H9 (cell line): ENCODE data around the gene ZRANB3. TPM values are rescaled to one million over a fixed set of nuclear protein-coding genes. Genes with fewer than 3 reads are reported as not detected.

Experiments used
- DNase-seq: peaks from one replicate; pipeline ENCODE4 v3.0.0-alpha.2; 2017
- H2AFZ ChIP-seq: one replicate; pipeline ENCODE4 v1.6.1; 2013; ENCODE audit warnings: mild to moderate bottlenecking, low read length, control low read depth, moderate library complexity
- H2AK5ac ChIP-seq: 2 replicates; pipeline ENCODE4 v1.6.1; 2013; ENCODE audit warnings: low read length, control low read depth, mixed read lengths; ENCODE audit not compliant: insufficient read length
- H2BK120ac ChIP-seq: one replicate; pipeline ENCODE4 v1.6.1; 2013; ENCODE audit warnings: low read depth, mild to moderate bottlenecking, low read length, control low read depth, inconsistent platforms; ENCODE audit not compliant: poor library complexity, severe bottlenecking
- H2BK12ac ChIP-seq: 2 replicates; pipeline ENCODE4 v1.6.1; 2013; ENCODE audit warnings: low read length, control low read depth, mixed read lengths, low read depth; ENCODE audit not compliant: insufficient read length
- H2BK15ac ChIP-seq: 2 replicates; pipeline ENCODE4 v1.6.1; 2013; ENCODE audit warnings: low read depth, low read length, control low read depth
- H2BK20ac ChIP-seq: one replicate; pipeline ENCODE4 v1.6.1; 2013; ENCODE audit warnings: low read depth, mild to moderate bottlenecking, low read length, control low read depth, inconsistent platforms; ENCODE audit not compliant: poor library complexity, severe bottlenecking
- H2BK5ac ChIP-seq: 2 replicates; pipeline ENCODE4 v1.6.1; 2013; ENCODE audit warnings: low read length, control low read depth, mixed read lengths; ENCODE audit not compliant: insufficient read length
- H3K14ac ChIP-seq: 2 replicates; pipeline ENCODE4 v1.6.1; 2013; ENCODE audit warnings: low read length, control low read depth; ENCODE audit not compliant: insufficient read depth
- H3K18ac ChIP-seq: 2 replicates; pipeline ENCODE4 v1.6.1; 2013; ENCODE audit warnings: low read depth, mild to moderate bottlenecking, mixed read lengths, low read length, control low read depth; ENCODE audit not compliant: insufficient read length
- H3K23ac ChIP-seq: 2 replicates; pipeline ENCODE4 v1.6.1; 2013; ENCODE audit warnings: low read length, control low read depth, mixed read lengths, low read depth; ENCODE audit not compliant: insufficient read length
- H3K23me2 ChIP-seq: 2 replicates; pipeline ENCODE4 v1.6.1; 2013; ENCODE audit warnings: low read depth, mild to moderate bottlenecking, mixed read lengths, low read length, control low read depth; ENCODE audit not compliant: insufficient read length, poor library complexity, severe bottlenecking
- H3K27ac ChIP-seq: 2 replicates; pipeline ENCODE4 v1.5.1; 2013; ENCODE audit warnings: low read length, control low read depth, mixed read lengths, low read depth; ENCODE audit not compliant: insufficient read length
- H3K27me3 ChIP-seq: 2 replicates; pipeline ENCODE4 v1.6.1; 2013; ENCODE audit warnings: low read length, control low read depth, inconsistent platforms; ENCODE audit not compliant: insufficient read depth
- H3K4ac ChIP-seq: 2 replicates; pipeline ENCODE4 v1.6.1; 2013; ENCODE audit warnings: low read depth, mild to moderate bottlenecking, control low read depth, inconsistent platforms, low read length, moderate library complexity
- H3K4me1 ChIP-seq: 2 replicates; pipeline ENCODE4 v1.6.1; 2013; ENCODE audit warnings: low read length, control low read depth, inconsistent platforms; ENCODE audit not compliant: insufficient read depth
- H3K4me2 ChIP-seq: 2 replicates; pipeline ENCODE4 v1.6.1; 2013; ENCODE audit warnings: low read length, control low read depth, mixed read lengths; ENCODE audit not compliant: insufficient read length, insufficient read depth
- H3K56ac ChIP-seq: 2 replicates; pipeline ENCODE4 v1.6.1; 2013; ENCODE audit warnings: low read depth, mild to moderate bottlenecking, mixed read lengths, low read length, control low read depth; ENCODE audit not compliant: insufficient read length
- H3K79me1 ChIP-seq: 2 replicates; pipeline ENCODE4 v1.6.1; 2013; ENCODE audit warnings: low read depth, mild to moderate bottlenecking, moderate library complexity, low read length, control low read depth, inconsistent platforms; ENCODE audit not compliant: insufficient read depth, poor library complexity, severe bottlenecking
- H3K79me2 ChIP-seq: 2 replicates; pipeline ENCODE4 v1.6.1; 2013; ENCODE audit warnings: low read length, control low read depth, inconsistent platforms; ENCODE audit not compliant: insufficient read depth
- H3K9ac ChIP-seq: 2 replicates; pipeline ENCODE4 v1.6.1; 2013; ENCODE audit warnings: low read length, control low read depth, mixed read lengths; ENCODE audit not compliant: insufficient read length; ENCODE audit errors: extremely low read depth
- H3K9me3 ChIP-seq: one replicate; pipeline ENCODE4 v1.6.1; 2013; ENCODE audit warnings: low read depth, low read length, inconsistent platforms; ENCODE audit not compliant: control insufficient read depth
- H3T11ph ChIP-seq: one replicate; pipeline ENCODE4 v1.6.1; 2013; ENCODE audit warnings: mild to moderate bottlenecking, low read length, control low read depth, inconsistent platforms
- H4K20me1 ChIP-seq: one replicate; pipeline ENCODE4 v1.6.1; 2013; ENCODE audit not compliant: control insufficient read depth, insufficient read length, insufficient read depth
- H4K5ac ChIP-seq: 2 replicates; pipeline ENCODE4 v1.6.1; 2013; ENCODE audit warnings: low read depth, mild to moderate bottlenecking, mixed read lengths, low read length, control low read depth; ENCODE audit not compliant: insufficient read length
- H4K8ac ChIP-seq: replicated peaks from 2 replicates; pipeline ENCODE4 v1.6.1; 2013; ENCODE audit warnings: low read length, control low read depth, mixed read lengths, low read depth; ENCODE audit not compliant: insufficient read length
- H4K91ac ChIP-seq: 2 replicates; pipeline ENCODE4 v1.6.1; 2013; ENCODE audit warnings: low read depth, mild to moderate bottlenecking, moderate library complexity, mixed read lengths, low read length, control low read depth; ENCODE audit not compliant: insufficient read length
- H3K27ac Mint-ChIP-seq, 3 experiments: 2 replicates in 2 of 3; 3 replicates in 1 of 3; pipeline ENCODE4 v1.8.0; 2020 to 2021; ENCODE audit warnings: mixed read lengths in 3 of 3, mild to moderate bottlenecking in 1 of 3, moderate library complexity in 1 of 3
- H3K27me3 Mint-ChIP-seq: 2 replicates; pipeline ENCODE4 v1.8.0; 2021; ENCODE audit warnings: low read depth, mild to moderate bottlenecking, moderate library complexity, mixed read lengths
- H3K36me3 Mint-ChIP-seq, 3 experiments: 2 replicates in 2 of 3; 3 replicates in 1 of 3; pipeline ENCODE4 v1.8.0; 2020 to 2021; ENCODE audit warnings: low read depth in 3 of 3, mixed read lengths in 3 of 3; ENCODE audit not compliant: insufficient read depth in 1 of 3
- H3K4me1 Mint-ChIP-seq, 2 experiments: 2 replicates each; pipeline ENCODE4 v1.8.0; 2020; ENCODE audit warnings: mixed read lengths in 2 of 2
- H3K4me3 Mint-ChIP-seq, 2 experiments: 2 replicates in 1 of 2; 3 replicates in 1 of 2; pipeline ENCODE4 v1.8.0; 2020 to 2021; ENCODE audit warnings: mild to moderate bottlenecking in 2 of 2, mixed read lengths in 2 of 2, moderate library complexity in 1 of 2
- H3K9me3 Mint-ChIP-seq, 2 experiments: 2 replicates in 1 of 2; 3 replicates in 1 of 2; pipeline ENCODE4 v1.8.0; 2020; ENCODE audit warnings: mild to moderate bottlenecking in 2 of 2, mixed read lengths in 2 of 2, moderate library complexity in 1 of 2
- CTCF ChIP-seq: fragments of 200-600 bp; sonication (generic); conservative IDR thresholded peaks from 3 replicates; pipeline ENCODE4 v1.8.0; 2021; ENCODE audit warnings: antibody characterized with exemption, mild to moderate bottlenecking
- WGBS: extraction: QIAGEN DNeasy Blood & Tissue Kit; methylation state at CpG from one replicate; pipeline ENCODE4 v1.1.7; 2013; ENCODE audit warnings: missing lambda C conversion rate, low lambda C conversion rate, mixed read lengths; ENCODE audit not compliant: insufficient read length; ENCODE audit errors: extremely low coverage; 5-methylcytosine and 5-hydroxymethylcytosine counted together
- total RNA-seq: library from RNA; stranded (reverse); gene quantifications from 2 replicates; pipeline ENCODE4 v1.2.1, GENCODE V29; 2021

The ZRANB3 gene
- total RNA-seq, 1 experiment from 2014 or later, result 16.7 TPM

GRCh38 chr2:135203944-135204343, 327.1 kb downstream of the ZRANB3 start:
- no peak overlapping the region for H3K14ac ChIP-seq
- H2BK12ac ChIP-seq, result no peak overlapping the region
- no CpG with 5 or more reads among the region's 3 CpGs for WGBS
- no peaks in the 10 kb centered on the region for H3K79me2 ChIP-seq
- Mint-ChIP-seq H3K27ac (peak overlapping the region in 1 of 3 experiments; percentile 65; a peak in 1 of 7 replicates), H3K4me1 (no peaks in the 10 kb centered on the region), H3K27me3 (no peaks in the 10 kb centered on the region), H3K36me3 (peaks cover 0 to 1% (median 0%) of the 10 kb centered on the region in 3 experiments; a peak in 2 of 7 replicates), H3K9me3 (no peaks in the 10 kb centered on the region), H3K4me3 (no peak overlapping the region)
- H3K79me1 ChIP-seq, result no peaks in the 10 kb centered on the region
- no peak overlapping the region for H2AFZ ChIP-seq
- no peak overlapping the region for H3K56ac ChIP-seq
- no peak overlapping the region for H3K23ac ChIP-seq
- no peak overlapping the region for H2BK120ac ChIP-seq
- H2BK5ac ChIP-seq, result no peak overlapping the region
- no peak overlapping the region for H3K4me2 ChIP-seq
- no peak overlapping the region for H3T11ph ChIP-seq
- no peak for TF ChIP-seq CTCF
- DNase-seq, result no peak
- H2BK20ac ChIP-seq, result no peak overlapping the region
- no peaks in the 10 kb centered on the region for H3K9me3 ChIP-seq
- no peak overlapping the region for H2BK15ac ChIP-seq
- H3K4ac ChIP-seq, result no peak overlapping the region
- no peak overlapping the region for H3K27ac ChIP-seq
- H4K20me1 ChIP-seq, result no peaks in the 10 kb centered on the region
- no peak overlapping the region for H4K5ac ChIP-seq
- H2AK5ac ChIP-seq, result no peak overlapping the region
- H4K91ac ChIP-seq, result no peak overlapping the region
- no peak overlapping the region for H3K9ac ChIP-seq
- no peaks in the 10 kb centered on the region for H3K27me3 ChIP-seq
- no peak overlapping the region for H3K18ac ChIP-seq
- no peak overlapping the region for H4K8ac ChIP-seq
- H3K4me1 ChIP-seq, result no peaks in the 10 kb centered on the region
- no peaks in the 10 kb centered on the region for H3K23me2 ChIP-seq
